Tibial nerve (tissue), 4 donors: Measurements from ENCODE around the gene CFAP61. TPM values are rescaled to one million over a fixed set of nuclear protein-coding genes. Genes with fewer than 3 reads are reported as not detected.

Source experiments
- DNase-seq, 2 donors: peaks; one replicate each; pipeline ENCODE4 v3.0.0-alpha.2; 2019; ENCODE audit warnings: low spot score in 2 of 2
- H3K27ac ChIP-seq, 4 donors: fragments of 200-600 bp; sonication (generic) in 3 of 4; one replicate each; pipeline ENCODE4 v1.5.1; 2017 to 2019; ENCODE audit warnings: mild to moderate bottlenecking in 1 of 4
- H3K27me3 ChIP-seq, 2 donors: fragments of 200-600 bp; sonication (generic) in 1 of 2; one replicate each; pipeline versions ENCODE4 v1.5.1 to v1.6.0; 2017 to 2019
- H3K36me3 ChIP-seq, 3 donors: fragments of 200-600 bp; sonication (generic); one replicate each; pipeline ENCODE4 v1.5.1; 2018 to 2019
- H3K4me1 ChIP-seq, 4 donors: fragments of 200-600 bp; sonication (generic) in 3 of 4; one replicate each; pipeline ENCODE4 v1.5.1; 2017 to 2019
- H3K4me3 ChIP-seq, 4 donors: fragments of 200-600 bp; sonication (generic) in 3 of 4; one replicate each; pipeline ENCODE4 v1.5.1; 2017 to 2019; ENCODE audit warnings: mild to moderate bottlenecking in 1 of 4, moderate library complexity in 1 of 4
- H3K9me3 ChIP-seq, 4 donors: fragments of 200-600 bp; sonication (generic) in 3 of 4; one replicate each; pipeline ENCODE4 v1.5.1; 2017 to 2019
- EP300 ChIP-seq, 2 donors: sonication (generic); formaldehyde crosslinking; IDR thresholded peaks; one replicate each; pipeline ENCODE4 v1.6.1; 2017; ENCODE audit warnings: antibody characterized with exemption in 2 of 2, mild to moderate bottlenecking in 1 of 2
- POLR2A ChIP-seq, 2 donors: fragments of 450-650 bp; IDR thresholded peaks; one replicate each; pipeline ENCODE4 v1.6.1; 2017; ENCODE audit warnings: antibody characterized with exemption in 2 of 2, mild to moderate bottlenecking in 2 of 2, moderate library complexity in 2 of 2
- WGBS, 2 donors: methylation state at CpG; one replicate each; pipeline ENCODE4 v1.1.5; 2018; 5-methylcytosine and 5-hydroxymethylcytosine counted together
- total RNA-seq, 4 donors: library from RNA; depleted of rRNA; stranded (reverse); fragments of >200 nt; gene quantifications; one replicate each; pipeline ENCODE4 v1.1.0, GENCODE V29; 2016
- TF ChIP-seq, protein P1 (sequence below), 5 experiments: fragments of 200-600 bp in 3 of 5; fragments of 450-650 bp in 2 of 5; sonication (generic) in 3 of 5; IDR thresholded peaks; one replicate each; pipeline ENCODE4 v1.5.1; 2016 to 2019; ENCODE audit warnings: antibody characterized with exemption in 5 of 5, mild to moderate bottlenecking in 3 of 5, moderate library complexity in 2 of 5

CFAP61 gene
- total RNA-seq, 4 donors from 2014 or later: 0.21 to 1.5 (median 0.60) TPM; not detected in 1

DNA sequence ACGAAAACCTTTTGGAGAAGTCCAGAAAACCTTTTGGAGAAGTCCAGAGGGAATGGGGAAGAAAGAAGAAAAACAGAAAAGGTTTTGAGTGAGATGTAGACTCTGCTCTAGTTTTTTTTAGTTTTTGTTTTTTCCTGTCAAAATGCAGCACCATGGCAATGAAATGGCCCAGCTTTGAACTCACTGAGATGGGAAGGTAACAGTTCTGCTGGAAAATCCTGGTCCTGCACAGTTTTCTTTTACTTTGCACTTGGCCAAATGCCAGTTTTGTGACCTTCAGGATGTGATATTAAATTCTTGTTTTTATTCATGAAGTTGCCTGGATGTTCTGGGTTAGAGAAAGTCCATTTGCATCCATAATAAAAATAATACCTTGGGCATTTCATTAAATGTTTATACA is 145.7 kb downstream of the CFAP61 start:
- H3K36me3 ChIP-seq: no peaks in the 10 kb centered on the region
- no peak overlapping the region for H3K4me3 ChIP-seq
- no peaks in the 10 kb centered on the region for H3K27me3 ChIP-seq
- WGBS, 2 donors: 57 to 63% methylated on average over 1 of the region's 1 CpG
- no peak for DNase-seq
- H3K27ac ChIP-seq: no peak overlapping the region
- no peaks in the 10 kb centered on the region for H3K9me3 ChIP-seq
- peaks cover 0 to 7% (median 0%) of the 10 kb centered on the region in 4 donors for H3K4me1 ChIP-seq
- TF ChIP-seq EP300 (IDR thresholded peaks at IDR 0.05): no peak
- TF ChIP-seq POLR2A (IDR thresholded peaks at IDR 0.05): no peak
- TF ChIP-seq, protein P1, sequence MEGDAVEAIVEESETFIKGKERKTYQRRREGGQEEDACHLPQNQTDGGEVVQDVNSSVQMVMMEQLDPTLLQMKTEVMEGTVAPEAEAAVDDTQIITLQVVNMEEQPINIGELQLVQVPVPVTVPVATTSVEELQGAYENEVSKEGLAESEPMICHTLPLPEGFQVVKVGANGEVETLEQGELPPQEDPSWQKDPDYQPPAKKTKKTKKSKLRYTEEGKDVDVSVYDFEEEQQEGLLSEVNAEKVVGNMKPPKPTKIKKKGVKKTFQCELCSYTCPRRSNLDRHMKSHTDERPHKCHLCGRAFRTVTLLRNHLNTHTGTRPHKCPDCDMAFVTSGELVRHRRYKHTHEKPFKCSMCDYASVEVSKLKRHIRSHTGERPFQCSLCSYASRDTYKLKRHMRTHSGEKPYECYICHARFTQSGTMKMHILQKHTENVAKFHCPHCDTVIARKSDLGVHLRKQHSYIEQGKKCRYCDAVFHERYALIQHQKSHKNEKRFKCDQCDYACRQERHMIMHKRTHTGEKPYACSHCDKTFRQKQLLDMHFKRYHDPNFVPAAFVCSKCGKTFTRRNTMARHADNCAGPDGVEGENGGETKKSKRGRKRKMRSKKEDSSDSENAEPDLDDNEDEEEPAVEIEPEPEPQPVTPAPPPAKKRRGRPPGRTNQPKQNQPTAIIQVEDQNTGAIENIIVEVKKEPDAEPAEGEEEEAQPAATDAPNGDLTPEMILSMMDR (IDR thresholded peaks at IDR 0.05): no peak

DNA sequence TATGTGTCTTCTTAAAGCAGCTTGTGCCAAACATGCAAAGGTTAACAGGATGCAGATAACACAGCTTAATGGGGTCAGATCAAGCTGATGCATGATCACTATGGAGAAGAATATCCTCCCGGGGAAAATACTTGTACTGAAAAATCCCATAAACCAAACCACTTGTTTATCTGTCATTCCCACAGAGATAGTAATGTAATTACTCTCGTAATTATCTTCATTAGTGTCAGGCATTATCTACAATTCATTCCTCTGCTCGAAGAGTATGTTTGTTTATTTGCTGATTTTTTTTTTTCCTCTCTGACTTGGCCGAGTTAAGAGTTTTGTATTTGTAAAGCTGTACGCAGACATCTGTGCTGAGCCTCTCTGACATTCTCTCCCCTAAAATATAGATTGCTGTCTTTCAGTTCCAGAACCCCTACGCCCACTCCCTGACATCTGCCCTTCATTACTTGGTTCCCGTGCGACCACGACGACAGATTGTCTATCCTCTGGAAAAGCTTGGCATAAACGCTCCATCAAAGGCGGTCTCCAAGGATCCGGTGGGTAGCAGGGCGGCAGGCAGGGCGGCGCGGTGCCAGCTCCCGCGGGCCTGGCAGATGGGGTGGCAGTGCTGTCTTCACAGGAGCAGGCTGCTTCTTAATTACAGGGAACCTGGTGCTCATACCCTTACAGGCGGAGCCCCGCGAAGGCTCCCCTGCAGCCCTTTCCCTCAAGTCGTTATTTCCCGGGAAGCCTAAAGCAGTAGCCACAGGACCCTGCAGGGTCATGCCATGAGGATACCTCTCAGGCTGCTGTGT is 147.2 kb downstream of the CFAP61 start:
- Histone ChIP-seq H3K27ac (no peak overlapping the region), H3K4me3 (no peak overlapping the region), H3K27me3 (no peaks in the 10 kb centered on the region), H3K36me3 (no peaks in the 10 kb centered on the region), H3K9me3 (no peaks in the 10 kb centered on the region), H3K4me1 (peaks cover 0 to 7% (median 0%) of the 10 kb centered on the region in 4 donors)
- 41 to 44% methylated on average over 16 to 23 of the region's 24 CpGs for WGBS, 2 donors
- no peak for DNase-seq
- TF ChIP-seq, protein P1 (IDR thresholded peaks at IDR 0.05): no peak
- TF ChIP-seq POLR2A (IDR thresholded peaks at IDR 0.05): no peak
- TF ChIP-seq EP300 (IDR thresholded peaks at IDR 0.05): no peak

DNA sequence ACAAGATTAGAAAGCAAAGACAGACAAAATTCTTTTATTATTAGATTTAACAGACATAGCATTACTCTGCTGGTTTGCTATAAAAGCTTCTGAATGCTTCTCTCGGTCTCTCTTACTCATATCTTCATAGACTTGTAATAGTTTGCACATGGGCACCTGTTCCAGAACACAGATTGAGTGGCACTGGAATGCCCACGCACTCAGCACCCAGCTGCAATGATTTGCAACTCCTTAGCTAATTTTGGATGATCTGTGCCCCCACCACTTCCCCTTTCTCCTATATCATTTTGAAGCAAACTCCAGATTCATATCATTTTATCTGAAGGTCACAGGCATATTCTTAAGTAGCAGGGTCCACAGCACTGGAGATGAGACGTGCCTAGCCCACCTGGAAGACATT is 148.8 kb downstream of the CFAP61 start:
- H3K27ac ChIP-seq: no peak overlapping the region
- H3K36me3 ChIP-seq: no peaks in the 10 kb centered on the region
- peaks cover 0 to 7% (median 0%) of the 10 kb centered on the region in 4 donors for H3K4me1 ChIP-seq
- H3K9me3 ChIP-seq: no peaks in the 10 kb centered on the region
- WGBS, 2 donors: 69 to 81% methylated on average over 3 of the region's 3 CpGs
- no peak overlapping the region for H3K4me3 ChIP-seq
- TF ChIP-seq POLR2A (IDR thresholded peaks at IDR 0.05): no peak
- TF ChIP-seq, protein P1 (IDR thresholded peaks at IDR 0.05): no peak
- no peak for TF ChIP-seq EP300 (IDR thresholded peaks at IDR 0.05)
- no peaks in the 10 kb centered on the region for H3K27me3 ChIP-seq
- DNase-seq: no peak

DNA sequence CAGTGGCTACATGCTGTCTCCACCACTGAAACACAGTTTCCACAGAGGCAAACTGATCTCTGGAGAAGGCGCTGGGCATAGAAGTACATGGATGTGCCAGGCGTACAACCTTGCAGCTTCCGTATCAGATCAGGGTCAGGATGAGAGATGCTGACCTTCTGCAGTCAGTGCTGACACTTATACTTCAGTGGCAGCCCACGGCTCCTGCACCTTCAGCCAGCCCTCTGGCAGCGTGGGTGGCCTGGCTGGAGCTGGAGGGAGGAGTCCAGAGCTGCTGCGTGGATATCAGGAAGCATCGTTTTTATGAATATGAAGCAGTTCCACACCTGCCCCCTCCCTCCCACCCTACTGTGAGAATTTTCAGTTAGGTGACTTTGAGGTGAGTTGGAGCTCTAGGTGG is 149.3 kb downstream of the CFAP61 start:
- no peaks in the 10 kb centered on the region for H3K27me3 ChIP-seq
- WGBS, 2 donors: 48 to 59% methylated on average over 7 of the region's 7 CpGs
- DNase-seq: no peak
- H3K4me1 ChIP-seq: peaks cover 0 to 7% (median 0%) of the 10 kb centered on the region in 4 donors
- no peak for TF ChIP-seq EP300 (IDR thresholded peaks at IDR 0.05)
- TF ChIP-seq, protein P1 (IDR thresholded peaks at IDR 0.05): no peak
- no peak for TF ChIP-seq POLR2A (IDR thresholded peaks at IDR 0.05)
- no peaks in the 10 kb centered on the region for H3K36me3 ChIP-seq
- no peak overlapping the region for H3K27ac ChIP-seq
- no peaks in the 10 kb centered on the region for H3K9me3 ChIP-seq
- H3K4me3 ChIP-seq: no peak overlapping the region

DNA sequence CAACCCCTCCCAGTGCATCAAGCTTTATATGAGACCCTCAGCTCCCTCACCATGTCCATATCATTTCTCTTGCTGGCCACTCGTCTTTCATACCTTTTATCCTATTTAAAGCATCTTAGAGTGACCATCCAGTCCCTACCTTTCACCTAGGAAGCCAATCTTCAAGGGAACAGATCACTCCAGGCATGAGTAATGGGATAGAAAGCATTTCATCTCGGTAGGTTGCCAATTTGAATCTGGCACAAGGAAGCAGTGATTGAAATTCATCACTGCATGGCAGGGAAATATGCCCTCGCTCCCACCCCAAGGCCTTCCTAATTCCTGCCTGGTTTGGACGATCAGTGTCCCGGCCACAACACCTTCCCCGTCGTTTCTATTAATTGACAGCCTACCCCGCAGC is 150.4 kb downstream of the CFAP61 start:
- 85 to 86% methylated on average over 8 of the region's 8 CpGs for WGBS, 2 donors
- H3K27ac ChIP-seq: no peak overlapping the region
- H3K4me1 ChIP-seq: peaks cover 0 to 7% (median 0%) of the 10 kb centered on the region in 4 donors
- no peaks in the 10 kb centered on the region for H3K9me3 ChIP-seq
- H3K4me3 ChIP-seq: no peak overlapping the region
- no peaks in the 10 kb centered on the region for H3K27me3 ChIP-seq
- H3K36me3 ChIP-seq: no peaks in the 10 kb centered on the region
- TF ChIP-seq EP300 (IDR thresholded peaks at IDR 0.05) (no peak), POLR2A (IDR thresholded peaks at IDR 0.05) (no peak)
- TF ChIP-seq, protein P1 (IDR thresholded peaks at IDR 0.05): no peak
- DNase-seq: no peak
